ENCODE results near the gene OR10A7.

The OR10A7 gene

DNA sequence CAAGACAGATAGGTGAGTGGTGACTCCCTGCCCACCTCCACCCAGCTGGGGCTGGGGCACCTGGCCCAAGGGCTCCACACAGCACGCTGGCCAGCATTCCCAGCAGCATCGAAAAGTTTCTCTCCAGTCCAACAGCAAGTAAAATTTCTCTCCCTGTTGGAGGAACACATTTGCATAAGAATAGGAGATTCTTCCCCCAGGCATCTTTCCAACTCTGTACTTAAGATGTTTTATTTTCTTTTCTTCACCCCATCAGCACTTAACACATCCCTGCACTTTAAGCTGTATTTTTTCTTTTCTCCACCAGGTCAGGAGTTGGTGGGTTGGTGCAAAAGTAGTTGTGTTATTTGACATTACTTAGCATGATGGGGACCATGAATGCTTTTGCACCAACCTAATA lies 47.4 kb upstream of the OR10A7 start:
- no peaks in the 10 kb centered on the region for H4K20me1 ChIP-seq (ENCODE audit: insufficient read depth, low read length)
- H3K27ac ChIP-seq (ENCODE audit: low read length): no peak overlapping the region
- H3F3A ChIP-seq (ENCODE audit: insufficient read depth, low read length): no peaks in the 10 kb centered on the region
- no peaks in the 10 kb centered on the region; the same call in 1 of the 2 replicates for H3K9me3 ChIP-seq (replicated peaks; ENCODE audit: insufficient read depth, low read length)
- H2AFZ ChIP-seq (ENCODE audit: low read length): no peak overlapping the region
- no peaks in the 10 kb centered on the region for H3K9me2 ChIP-seq (replicated peaks; ENCODE audit: insufficient read depth, low read length)
- no peak overlapping the region for H3K9ac ChIP-seq (ENCODE audit: low read length)
- H3K27me3 ChIP-seq (replicated peaks; ENCODE audit: insufficient read depth, low read length): no peaks in the 10 kb centered on the region
- no peak overlapping the region for H3K4me2 ChIP-seq (ENCODE audit: low read depth, low read length)
- no peak overlapping the region for H3K4me3 ChIP-seq (ENCODE audit: low read length)
- TF ChIP-seq, protein P1, sequence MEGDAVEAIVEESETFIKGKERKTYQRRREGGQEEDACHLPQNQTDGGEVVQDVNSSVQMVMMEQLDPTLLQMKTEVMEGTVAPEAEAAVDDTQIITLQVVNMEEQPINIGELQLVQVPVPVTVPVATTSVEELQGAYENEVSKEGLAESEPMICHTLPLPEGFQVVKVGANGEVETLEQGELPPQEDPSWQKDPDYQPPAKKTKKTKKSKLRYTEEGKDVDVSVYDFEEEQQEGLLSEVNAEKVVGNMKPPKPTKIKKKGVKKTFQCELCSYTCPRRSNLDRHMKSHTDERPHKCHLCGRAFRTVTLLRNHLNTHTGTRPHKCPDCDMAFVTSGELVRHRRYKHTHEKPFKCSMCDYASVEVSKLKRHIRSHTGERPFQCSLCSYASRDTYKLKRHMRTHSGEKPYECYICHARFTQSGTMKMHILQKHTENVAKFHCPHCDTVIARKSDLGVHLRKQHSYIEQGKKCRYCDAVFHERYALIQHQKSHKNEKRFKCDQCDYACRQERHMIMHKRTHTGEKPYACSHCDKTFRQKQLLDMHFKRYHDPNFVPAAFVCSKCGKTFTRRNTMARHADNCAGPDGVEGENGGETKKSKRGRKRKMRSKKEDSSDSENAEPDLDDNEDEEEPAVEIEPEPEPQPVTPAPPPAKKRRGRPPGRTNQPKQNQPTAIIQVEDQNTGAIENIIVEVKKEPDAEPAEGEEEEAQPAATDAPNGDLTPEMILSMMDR (IDR thresholded peaks at IDR 0.05; ENCODE audit: low read length): no peak
- TF ChIP-seq EZH2phosphoT487 (IDR thresholded peaks at IDR 0.05; ENCODE audit: low read length): no peak
- no peak for TF ChIP-seq EZH2 (optimal IDR thresholded peaks at IDR 0.05; ENCODE audit: low read depth, low read length)
- no peaks in the 10 kb centered on the region for H3K4me1 ChIP-seq (ENCODE audit: low read length)
- no peaks in the 10 kb centered on the region for H3K36me3 ChIP-seq (replicated peaks; ENCODE audit: insufficient read depth, low read length)
- no peaks in the 10 kb centered on the region for H3K79me2 ChIP-seq (ENCODE audit: low read length)
- no peak for DNase-seq

DNA sequence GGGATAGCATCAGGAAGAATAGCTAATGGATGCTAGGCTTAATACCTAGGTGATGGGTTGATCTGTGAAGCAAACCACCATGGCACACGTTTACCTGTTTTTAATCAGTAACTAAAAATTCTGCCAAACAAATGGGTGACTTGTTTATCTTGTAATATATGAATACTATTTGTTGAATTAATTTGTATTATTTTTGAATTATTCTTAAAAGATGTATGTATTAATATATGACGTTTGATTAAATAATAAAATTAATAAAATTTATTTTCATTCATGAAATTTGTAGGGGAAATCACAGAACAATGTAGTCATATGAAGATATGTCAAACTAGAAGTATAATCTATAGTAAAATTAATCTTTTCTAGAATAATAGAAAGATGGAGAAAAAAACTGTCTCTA lies 32.3 kb upstream of the OR10A7 start:
- H3K27me3 ChIP-seq (replicated peaks; ENCODE audit: insufficient read depth, low read length): no peaks in the 10 kb centered on the region
- no peak for TF ChIP-seq EZH2phosphoT487 (IDR thresholded peaks at IDR 0.05; ENCODE audit: low read length)
- no peak for TF ChIP-seq EZH2 (optimal IDR thresholded peaks at IDR 0.05; ENCODE audit: low read depth, low read length)
- TF ChIP-seq, protein P1 (IDR thresholded peaks at IDR 0.05; ENCODE audit: low read length): no peak
- no peaks in the 10 kb centered on the region for H3K36me3 ChIP-seq (replicated peaks; ENCODE audit: insufficient read depth, low read length)
- H2AFZ ChIP-seq (ENCODE audit: low read length): no peak overlapping the region
- H3K4me1 ChIP-seq (ENCODE audit: low read length): no peaks in the 10 kb centered on the region
- H4K20me1 ChIP-seq (ENCODE audit: insufficient read depth, low read length): no peaks in the 10 kb centered on the region
- no peak for DNase-seq
- no peaks in the 10 kb centered on the region for H3K9me2 ChIP-seq (replicated peaks; ENCODE audit: insufficient read depth, low read length)
- H3K79me2 ChIP-seq (ENCODE audit: low read length): no peaks in the 10 kb centered on the region
- no peaks in the 10 kb centered on the region for H3F3A ChIP-seq (ENCODE audit: insufficient read depth, low read length)
- no peaks in the 10 kb centered on the region for H3K9me3 ChIP-seq (replicated peaks; ENCODE audit: insufficient read depth, low read length)
- no peak overlapping the region for H3K9ac ChIP-seq (ENCODE audit: low read length)
- no peak overlapping the region for H3K27ac ChIP-seq (ENCODE audit: low read length)
- H3K4me2 ChIP-seq (ENCODE audit: low read depth, low read length): no peak overlapping the region
- H3K4me3 ChIP-seq (ENCODE audit: low read length): no peak overlapping the region

DNA sequence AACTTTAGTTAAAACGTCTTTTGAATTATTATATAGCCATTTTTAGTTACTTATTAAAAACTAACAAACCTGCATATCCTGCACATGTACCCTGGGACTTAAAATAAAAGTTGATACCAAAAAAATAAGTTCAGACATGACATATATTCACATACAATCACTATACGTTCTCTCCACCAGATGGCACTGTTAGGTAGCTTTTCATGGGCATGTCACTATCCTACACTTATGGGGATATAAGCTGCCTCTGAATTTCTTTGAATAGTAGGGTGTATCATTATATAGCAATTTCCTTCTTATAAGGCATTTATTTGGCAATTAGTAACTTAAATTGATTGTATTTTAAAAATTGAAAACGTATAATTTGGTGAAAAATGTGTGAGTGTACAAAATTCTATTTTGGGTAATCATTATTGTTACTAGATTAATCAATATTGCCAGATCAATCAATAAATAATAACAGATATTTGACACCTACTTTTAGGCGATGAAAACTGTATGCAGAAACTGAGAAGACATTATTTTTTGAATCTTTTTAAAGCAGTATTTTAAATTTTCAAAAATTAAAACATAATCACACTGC lies 31.8 kb upstream of the OR10A7 start:
- DNase-seq: peak; percentile 80

More for the DNA sequence above, 31.8 kb upstream of the OR10A7 start:
- Histone ChIP-seq H3K27ac (ENCODE audit: low read length) (no peak overlapping the region), H3K9me3 (replicated peaks; ENCODE audit: insufficient read depth, low read length) (no peaks in the 10 kb centered on the region), H3F3A (ENCODE audit: insufficient read depth, low read length) (no peaks in the 10 kb centered on the region), H3K4me3 (ENCODE audit: low read length) (no peak overlapping the region), H3K9ac (ENCODE audit: low read length) (no peak overlapping the region), H3K9me2 (replicated peaks; ENCODE audit: insufficient read depth, low read length) (no peaks in the 10 kb centered on the region), H3K36me3 (replicated peaks; ENCODE audit: insufficient read depth, low read length) (no peaks in the 10 kb centered on the region), H3K4me2 (ENCODE audit: low read depth, low read length) (no peak overlapping the region), H3K4me1 (ENCODE audit: low read length) (no peaks in the 10 kb centered on the region), H2AFZ (ENCODE audit: low read length) (no peak overlapping the region), H3K27me3 (replicated peaks; ENCODE audit: insufficient read depth, low read length) (no peaks in the 10 kb centered on the region), H4K20me1 (ENCODE audit: insufficient read depth, low read length) (no peaks in the 10 kb centered on the region), H3K79me2 (ENCODE audit: low read length) (no peaks in the 10 kb centered on the region)
- TF ChIP-seq, protein P1 (IDR thresholded peaks at IDR 0.05; ENCODE audit: low read length): peak; percentile 72
- no peak for TF ChIP-seq EZH2 (optimal IDR thresholded peaks at IDR 0.05; ENCODE audit: low read depth, low read length)

All from MM.1S (cell line).